NCI-H446 (cell line): ENCODE data around the gene MTF1.

ENCODE experiments used
- DNase-seq, 2 experiments: peaks; one replicate each; lab custom pipeline; 2025; lab: John Stamatoyannopoulos, UW

MTF1 gene

GRCh38 chr1:37828410-37829074 lies 30.9 kb downstream of the MTF1 start:
- no peak for DNase-seq

DNA sequence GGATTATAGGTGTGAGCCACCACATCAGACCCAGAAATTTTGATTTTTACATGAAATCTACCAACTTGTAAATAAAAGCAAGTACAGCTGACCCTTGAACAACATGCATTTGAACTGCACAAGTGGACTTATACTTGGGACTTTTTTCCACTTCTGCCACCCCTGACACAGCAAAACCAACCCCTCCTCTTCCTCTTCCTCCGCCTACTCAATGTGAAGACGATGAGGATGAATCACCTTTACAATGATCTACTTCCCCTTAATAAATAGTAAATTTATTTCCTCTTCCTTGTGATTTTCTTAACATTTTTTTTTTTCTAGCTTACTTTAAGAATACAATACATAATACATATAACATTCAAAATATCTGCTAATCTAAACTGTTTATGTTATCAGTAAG lies 33.9 kb downstream of the MTF1 start:
- no peak for DNase-seq

DNA sequence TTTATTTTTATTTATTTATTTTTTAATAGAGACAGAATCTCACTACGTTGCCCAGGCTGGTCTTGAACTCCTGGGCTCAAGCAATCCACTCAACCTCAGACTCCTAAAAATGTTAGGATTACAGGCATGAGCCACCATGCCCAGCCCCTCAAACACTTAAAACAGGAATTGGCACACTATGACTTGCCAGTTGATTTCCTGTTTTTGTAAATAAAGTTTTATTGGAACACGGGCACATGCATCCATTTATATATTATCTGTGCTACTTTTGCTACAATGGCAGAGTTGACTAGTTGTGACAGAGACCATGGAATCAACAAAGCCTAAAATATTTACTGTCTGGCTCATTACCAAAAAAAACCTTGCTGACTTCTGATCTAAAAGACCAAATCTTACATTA lies 35.4 kb downstream of the MTF1 start:
- DNase-seq, result no peak

GRCh38 chr1:37822906-37823815 lies 36.2 kb downstream of the MTF1 start:
- DNase-seq, result no peak

GRCh38 chr1:37821481-37821880 lies 37.9 kb downstream of the MTF1 start:
- DNase-seq, result no peak

DNA sequence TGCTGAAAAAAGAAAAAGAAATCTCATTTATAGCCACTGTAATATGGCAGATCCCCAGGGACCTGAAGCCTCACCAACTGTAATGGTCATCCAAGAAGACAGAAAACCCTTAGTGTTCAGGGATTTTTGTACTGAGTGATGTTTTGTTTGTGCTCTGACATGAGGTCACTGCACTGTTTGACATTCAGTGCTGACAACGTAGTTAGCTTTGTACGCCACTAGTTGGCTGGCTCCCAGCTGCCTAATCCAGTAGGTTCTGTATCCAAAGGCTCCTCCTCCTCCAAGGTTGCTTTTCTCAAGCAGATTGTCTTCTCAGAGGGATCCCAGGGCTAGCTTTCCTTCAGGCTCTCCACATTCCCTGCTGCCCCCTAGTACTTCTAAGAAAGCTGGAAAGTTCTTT lies 41.9 kb downstream of the MTF1 start:
- no peak for DNase-seq

DNA sequence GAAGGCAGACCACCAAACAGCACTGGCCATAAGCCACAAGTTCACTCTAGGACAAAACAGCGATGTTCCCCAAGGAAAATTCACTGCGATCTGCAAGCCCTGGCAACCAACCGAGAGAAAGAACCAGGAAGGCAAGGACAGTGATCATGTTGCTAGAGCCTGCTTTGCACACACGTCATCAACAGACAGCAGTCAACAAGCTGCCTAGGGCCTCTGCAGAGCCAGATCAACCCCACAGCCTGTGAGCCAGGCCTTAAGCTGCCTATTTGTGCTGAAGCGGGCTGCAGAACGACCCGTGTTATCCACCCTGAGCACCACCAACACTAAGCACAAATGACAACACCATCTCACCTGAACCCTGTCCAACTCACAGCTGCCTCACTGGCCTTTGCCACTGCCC lies 45.1 kb downstream of the MTF1 start:
- DNase-seq, result no peak

DNA sequence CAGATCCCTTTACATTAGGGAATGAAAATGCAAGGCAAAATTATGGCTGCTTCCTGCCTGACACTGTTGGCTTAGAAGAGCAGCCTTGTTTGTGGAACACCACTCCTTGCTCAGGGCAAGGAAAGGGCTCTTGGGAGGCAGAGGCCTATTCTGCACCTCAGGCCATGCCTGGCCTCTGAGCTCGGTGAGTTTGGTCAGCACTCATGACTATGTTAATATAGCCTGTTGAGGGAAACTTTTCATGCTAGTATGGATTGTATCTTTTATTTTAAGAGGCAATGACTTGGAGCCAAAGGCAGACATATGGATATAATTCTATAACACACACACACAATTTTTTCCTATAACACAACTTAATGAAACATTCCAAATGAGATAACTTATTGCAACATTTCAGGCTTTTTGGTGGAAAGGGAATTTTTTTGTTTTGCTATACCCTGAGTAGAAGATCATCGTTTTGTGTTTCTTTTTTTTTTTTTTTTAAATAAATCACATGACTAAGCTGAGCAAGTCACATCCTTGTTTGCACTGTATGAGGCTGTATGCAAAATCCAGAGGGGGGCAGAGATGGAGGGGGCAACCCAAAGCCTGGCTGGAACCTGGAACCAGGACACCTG lies 45.8 kb downstream of the MTF1 start:
- DNase-seq, result no peak

GRCh38 chr1:37811027-37811655 lies 48.3 kb downstream of the MTF1 start:
- DNase-seq, result peak; percentile 42 to 77

GRCh38 chr1:37809942-37810341 lies 49.5 kb downstream of the MTF1 start:
- DNase-seq, result no peak

DNA sequence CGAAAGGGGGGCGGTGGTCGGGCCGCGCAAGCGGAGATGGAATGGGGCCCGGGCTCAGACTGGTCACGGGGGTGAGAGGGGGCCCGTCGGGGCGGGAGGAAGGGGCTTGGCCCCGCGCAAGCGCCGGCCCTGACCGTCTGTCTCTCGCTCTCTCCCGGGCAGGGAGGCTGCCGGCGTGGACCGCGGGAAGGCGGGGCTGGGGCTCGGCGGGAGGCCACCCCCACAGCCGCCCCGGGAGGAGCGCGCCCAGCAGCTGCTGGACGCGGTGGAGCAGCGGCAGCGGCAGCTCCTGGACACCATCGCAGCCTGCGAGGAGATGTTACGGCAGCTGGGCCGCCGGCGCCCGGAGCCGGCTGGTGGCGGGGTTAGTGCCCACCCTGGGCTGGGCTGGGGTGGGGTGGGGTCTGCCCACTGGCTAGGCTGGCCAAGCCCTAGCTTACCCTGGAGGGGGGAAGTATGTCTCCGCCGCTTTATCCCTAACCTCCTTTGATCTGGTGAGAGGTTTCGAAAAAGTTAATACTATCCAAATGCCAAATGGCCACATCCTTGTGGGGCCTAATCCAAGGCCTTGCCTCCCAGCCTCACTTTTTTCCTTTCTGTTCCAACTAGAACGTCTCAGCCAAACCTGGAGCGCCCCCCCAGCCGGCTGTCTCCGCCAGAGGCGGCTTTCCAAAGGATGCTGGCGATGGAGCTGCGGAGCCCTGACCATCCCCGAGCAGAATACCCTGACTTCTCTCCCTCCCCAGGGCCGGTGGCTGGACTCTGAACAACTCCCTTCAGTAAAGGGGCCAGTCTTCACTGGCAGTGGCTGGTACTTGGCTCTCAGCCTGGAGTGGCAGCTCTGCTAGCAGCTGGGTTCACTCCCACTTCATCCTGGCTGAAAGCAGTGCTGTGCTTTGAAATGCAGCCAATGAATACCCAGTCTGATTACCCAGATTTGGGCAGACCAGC lies 50.7 kb downstream of the MTF1 start:
- DNase-seq, result peak; percentile 88 to 93

GRCh38 chr1:37807555-37808368 lies 51.6 kb downstream of the MTF1 start, which contains the start of the genes C1orf122 and YRDC:
C1orf122 (plus strand) TSS chr1:37807790; CDS start chr1:37808405, 615 bp downstream.
YRDC (minus strand) TSS chr1:37808208; CDS start chr1:37808180, 28 bp downstream.
- DNase-seq, result peak; percentile 86 to 97

DNA sequence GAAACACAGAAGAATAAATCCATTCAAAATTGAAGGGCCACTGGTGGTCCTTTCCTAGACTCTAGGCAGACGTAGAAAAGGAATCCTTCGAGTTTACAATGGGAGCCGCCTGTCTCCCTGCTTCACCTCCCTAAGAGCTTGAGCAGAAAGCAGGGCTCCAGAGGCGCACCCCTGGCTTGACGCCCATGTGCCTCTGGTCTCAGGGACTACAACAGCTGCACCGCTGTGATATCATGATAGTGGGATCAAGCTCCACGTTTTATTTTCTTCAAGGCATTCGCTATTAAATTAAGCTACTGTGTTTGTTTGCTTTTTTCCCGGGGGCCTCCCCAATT lies 52.2 kb downstream of the MTF1 start:
- no peak for DNase-seq

DNA sequence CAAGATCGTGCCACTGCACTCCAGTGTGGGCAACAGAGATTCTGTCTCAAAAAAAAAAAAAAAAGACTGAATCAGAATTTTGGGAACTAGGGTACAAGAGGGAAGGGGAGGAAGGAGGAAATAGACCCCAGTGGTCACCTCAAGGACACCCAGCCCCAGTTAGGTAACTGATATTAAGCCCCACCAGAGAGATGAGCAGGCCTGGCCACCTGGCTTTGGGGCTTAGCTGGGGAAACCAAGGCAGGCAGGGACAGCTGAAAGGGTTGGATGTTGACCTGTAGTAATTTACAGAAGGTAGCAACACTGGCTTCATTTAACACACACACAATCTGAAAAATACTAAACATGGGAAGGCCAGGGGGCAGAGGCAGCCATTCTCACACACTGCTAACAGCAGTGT lies 57.0 kb downstream of the MTF1 start:
- no peak for DNase-seq

GRCh38 chr1:37797750-37798345 lies 61.5 kb downstream of the MTF1 start:
- no peak for DNase-seq

- peak in 1 of 2 experiments; percentile 18 for DNase-seq
Measured at GRCh38 chr1:37795340-37796125, 63.9 kb downstream of the MTF1 start.

- DNase-seq, result peak in 1 of 2 experiments; percentile 20
Measured at GRCh38 chr1:37794372-37795339, 64.7 kb downstream of the MTF1 start.
